ENCODE data around the gene HIC1. TPM values are rescaled to one million over a fixed set of nuclear protein-coding genes. Genes with fewer than 3 reads are reported as not detected.

The HIC1 gene
- polyA plus RNA-seq, 1 of the 3 experiments (the other 2 are of a cell fraction) = 6.4 TPM

GRCh38 chr17:2056206-2057174 lies 1.6 kb downstream of the HIC1 start (continued):
- TF ChIP-seq TEAD4 (IDR thresholded peaks at IDR 0.05; ENCODE audit: borderline replicate concordance, insufficient read depth) = no peak
- no peak for TF ChIP-seq ZBTB33 (IDR thresholded peaks at IDR 0.05; ENCODE audit: borderline replicate concordance, low read depth)
- TF ChIP-seq JUND (IDR thresholded peaks at IDR 0.05) = no peak
- TF ChIP-seq CHD2 (IDR thresholded peaks at IDR 0.05; ENCODE audit: low read length, partially characterized antibody) = no peak

GRCh38 chr17:2057175-2057759 lies 2.4 kb downstream of the HIC1 start:
- Histone ChIP-seq H3K9me2 (no peaks in the 10 kb centered on the region), H4K20me1 (ENCODE audit: insufficient read depth) (no peaks in the 10 kb centered on the region), H3K9ac (no peak overlapping the region), H3K9me3 (no peaks in the 10 kb centered on the region), H3K36me3 (replicated peaks in 1 of 2; ENCODE audit: control insufficient read depth in 1 of 2, insufficient read depth in 2 of 2, low read length in 1 of 2) (peaks cover 0 to 18% of the 10 kb centered on the region in 2 experiments), H3K79me2 (ENCODE audit: insufficient read depth) (no peaks in the 10 kb centered on the region), H3K4me2 (no peak overlapping the region), H3K27ac (ENCODE audit: low read depth in 2 of 2, low read length in 1 of 2) (no peak overlapping the region), H3K4me1 (ENCODE audit: control insufficient read depth in 1 of 2, insufficient read depth in 2 of 2, low read depth in 1 of 2, low read length in 1 of 2) (peaks cover under 1 to 11% of the 10 kb centered on the region in 2 experiments; a peak in 3 of 4 replicates), H3K4me3 (ENCODE audit: low read depth in 2 of 2, low read length in 1 of 2) (no peak overlapping the region), H3K27me3 (ENCODE audit: insufficient read depth) (no peaks in the 10 kb centered on the region), H2AFZ (ENCODE audit: low read depth) (no peak overlapping the region), H3F3A (replicated peaks; ENCODE audit: insufficient read depth) (peaks cover 11% of the 10 kb centered on the region)
- no peak for DNase-seq
- CTCF ChIA-PET = interaction anchor here (0.6 to 8.0 kb wide), 9 partner anchors 9 to 224 kb away, joined by 3 to 185 read pairs (median 4); no protein-coding TSS in a partner anchor
- POLR2A ChIA-PET = no interaction called here
- 95% methylated on average over 56 of the region's 81 CpGs for WGBS (ENCODE audit: low lambda C conversion rate)
- no peak for TF ChIP-seq MXI1 (IDR thresholded peaks at IDR 0.05; ENCODE audit: low read depth, low read length)
- TF ChIP-seq PBX3 (IDR thresholded peaks at IDR 0.05) = no peak
- TF ChIP-seq NRF1 (IDR thresholded peaks at IDR 0.05; ENCODE audit: low read depth, low read length) = no peak
- no peak for TF ChIP-seq FOXM1 (IDR thresholded peaks at IDR 0.05; ENCODE audit: low read depth)
- TF ChIP-seq ELF1 (IDR thresholded peaks at IDR 0.05) = no peak
- no peak for TF ChIP-seq USF1 (IDR thresholded peaks at IDR 0.05; ENCODE audit: borderline replicate concordance, low read depth)
- no peak for TF ChIP-seq FOXJ3 (CRISPR knock-in tag; IDR thresholded peaks at IDR 0.05)
- no peak for TF ChIP-seq YY1 (IDR thresholded peaks at IDR 0.05; ENCODE audit: low read depth)
- TF ChIP-seq ZBTB33 (IDR thresholded peaks at IDR 0.05; ENCODE audit: borderline replicate concordance, low read depth) = no peak
- no peak for TF ChIP-seq MEF2A (IDR thresholded peaks at IDR 0.05; ENCODE audit: borderline replicate concordance, low read depth)
- no peak for TF ChIP-seq POLR2AphosphoS5 (IDR thresholded peaks at IDR 0.05; ENCODE audit: low read depth, low read length)
- TF ChIP-seq RXRA (IDR thresholded peaks at IDR 0.05; ENCODE audit: borderline replicate concordance, low read depth) = no peak
- TF ChIP-seq JUND (IDR thresholded peaks at IDR 0.05) = no peak
- no peak for TF ChIP-seq TCF12 (IDR thresholded peaks at IDR 0.05)
- no peak for TF ChIP-seq TEAD4 (IDR thresholded peaks at IDR 0.05; ENCODE audit: borderline replicate concordance, insufficient read depth)
- no peak for TF ChIP-seq MAX (IDR thresholded peaks at IDR 0.05; ENCODE audit: low read depth)
- TF ChIP-seq FOSL2 (IDR thresholded peaks at IDR 0.05; ENCODE audit: borderline replicate concordance, low read depth) = no peak
- no peak for TF ChIP-seq NFIC (IDR thresholded peaks at IDR 0.05; ENCODE audit: borderline replicate concordance)
- no peak for TF ChIP-seq GATA2 (CRISPR knock-in tag; IDR thresholded peaks at IDR 0.05)

Measured in SK-N-SH (cell line).